Measurements from ENCODE around the gene CADPS2. TPM values are rescaled to one million over a fixed set of nuclear protein-coding genes. Genes with fewer than 3 reads are reported as not detected.

The CADPS2 gene
- total and polyA plus RNA-seq, 2 donors (not counting 1 experiment from before 2014, with no cell fraction given) = not detected

- Mint-ChIP-seq H3K9me3 (ENCODE audit: insufficient read depth) (no peaks in the 10 kb centered on the region), H3K27ac (no peak overlapping the region), H3K27me3 (no peaks in the 10 kb centered on the region), H3K4me3 (no peak overlapping the region), H3K4me1 (no peaks in the 10 kb centered on the region)
- TF ChIP-seq, protein P1, sequence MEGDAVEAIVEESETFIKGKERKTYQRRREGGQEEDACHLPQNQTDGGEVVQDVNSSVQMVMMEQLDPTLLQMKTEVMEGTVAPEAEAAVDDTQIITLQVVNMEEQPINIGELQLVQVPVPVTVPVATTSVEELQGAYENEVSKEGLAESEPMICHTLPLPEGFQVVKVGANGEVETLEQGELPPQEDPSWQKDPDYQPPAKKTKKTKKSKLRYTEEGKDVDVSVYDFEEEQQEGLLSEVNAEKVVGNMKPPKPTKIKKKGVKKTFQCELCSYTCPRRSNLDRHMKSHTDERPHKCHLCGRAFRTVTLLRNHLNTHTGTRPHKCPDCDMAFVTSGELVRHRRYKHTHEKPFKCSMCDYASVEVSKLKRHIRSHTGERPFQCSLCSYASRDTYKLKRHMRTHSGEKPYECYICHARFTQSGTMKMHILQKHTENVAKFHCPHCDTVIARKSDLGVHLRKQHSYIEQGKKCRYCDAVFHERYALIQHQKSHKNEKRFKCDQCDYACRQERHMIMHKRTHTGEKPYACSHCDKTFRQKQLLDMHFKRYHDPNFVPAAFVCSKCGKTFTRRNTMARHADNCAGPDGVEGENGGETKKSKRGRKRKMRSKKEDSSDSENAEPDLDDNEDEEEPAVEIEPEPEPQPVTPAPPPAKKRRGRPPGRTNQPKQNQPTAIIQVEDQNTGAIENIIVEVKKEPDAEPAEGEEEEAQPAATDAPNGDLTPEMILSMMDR (IDR thresholded peaks at IDR 0.05) = no peak
- no peak for TF ChIP-seq EZH2 (IDR thresholded peaks at IDR 0.05; ENCODE audit: borderline replicate concordance, insufficient read depth, low read depth, low read length, poor library complexity, severe bottlenecking)
- H3K9me3 ChIP-seq (ENCODE audit: control extremely low read depth in 1 of 3, control insufficient read depth in 2 of 3, insufficient read depth in 1 of 3, low read length in 2 of 3) = no peaks in the 10 kb centered on the region
- H3K4me3 ChIP-seq (ENCODE audit: control extremely low read depth in 1 of 5, extremely low read depth in 1 of 5, insufficient read depth in 1 of 5, low read depth in 2 of 5, low read length in 4 of 5) = no peak overlapping the region
- DNase-seq = no peak
- no peak overlapping the region for H3K27ac ChIP-seq (ENCODE audit: low read length in 2 of 2)
- ATAC-seq (ENCODE audit: low read depth) = no peak
- H3K79me2 ChIP-seq (ENCODE audit: control insufficient read depth, insufficient read depth, low read length) = no peaks in the 10 kb centered on the region
- H3K4me1 ChIP-seq (ENCODE audit: control insufficient read depth in 2 of 2, insufficient read depth in 2 of 2, low read length in 2 of 2) = no peaks in the 10 kb centered on the region
- no peak overlapping the region for H3K9ac ChIP-seq (ENCODE audit: low read length)
- WGBS (ENCODE audit: insufficient coverage) = no CpG with 5 or more reads among the region's 2 CpGs
- no peak overlapping the region for H3K4me2 ChIP-seq (replicated peaks; ENCODE audit: low read depth, low read length, poor library complexity, severe bottlenecking)
- POLR2A ChIA-PET = no interaction called here
- no peaks in the 10 kb centered on the region for H3K27me3 ChIP-seq (replicated peaks in 1 of 4; ENCODE audit: control extremely low read depth in 1 of 4, control insufficient read depth in 3 of 4, insufficient read depth in 4 of 4, low read length in 3 of 4)
- no peaks in the 10 kb centered on the region for H3K36me3 ChIP-seq (replicated peaks in 1 of 2; ENCODE audit: control extremely low read depth in 1 of 2, control insufficient read depth in 1 of 2, extremely low read depth in 1 of 2, insufficient read depth in 2 of 2, low read length in 1 of 2)
- H2AFZ ChIP-seq (ENCODE audit: insufficient read depth, low read depth, low read length, poor library complexity, severe bottlenecking) = no peak overlapping the region
- no peaks in the 10 kb centered on the region for H4K20me1 ChIP-seq (ENCODE audit: control insufficient read depth, insufficient read depth, low read length, poor library complexity, severe bottlenecking)
- intact Hi-C loops (cut with micrococcal nuclease) = no loop called here
- CTCF ChIA-PET = no interaction called here
Observed at GRCh38 chr7:122273117-122273516, 613.1 kb downstream of the CADPS2 start.

- H3K9me3 ChIP-seq (ENCODE audit: control extremely low read depth in 1 of 3, control insufficient read depth in 2 of 3, insufficient read depth in 1 of 3, low read length in 2 of 3) = no peaks in the 10 kb centered on the region
- DNase-seq (no peak), ATAC-seq (ENCODE audit: low read depth) (no peak)
- H2AFZ ChIP-seq (ENCODE audit: insufficient read depth, low read depth, low read length, poor library complexity, severe bottlenecking) = no peak overlapping the region
- H4K20me1 ChIP-seq (ENCODE audit: control insufficient read depth, insufficient read depth, low read length, poor library complexity, severe bottlenecking) = no peaks in the 10 kb centered on the region
- POLR2A ChIA-PET = no interaction called here
- Mint-ChIP-seq H3K27me3 (no peaks in the 10 kb centered on the region), H3K9me3 (ENCODE audit: insufficient read depth) (no peaks in the 10 kb centered on the region), H3K27ac (no peak overlapping the region), H3K4me1 (no peaks in the 10 kb centered on the region), H3K4me3 (no peak overlapping the region)
- no peaks in the 10 kb centered on the region for H3K27me3 ChIP-seq (replicated peaks in 1 of 4; ENCODE audit: control extremely low read depth in 1 of 4, control insufficient read depth in 3 of 4, insufficient read depth in 4 of 4, low read length in 3 of 4)
- WGBS (ENCODE audit: insufficient coverage) = no CpG with 5 or more reads among the region's 1 CpG
- CTCF ChIA-PET = interaction anchor here (0.6 kb wide), 1 partner anchor 56 kb away, joined by 3 read pairs; no protein-coding TSS in a partner anchor
- no peaks in the 10 kb centered on the region for H3K79me2 ChIP-seq (ENCODE audit: control insufficient read depth, insufficient read depth, low read length)
- no peak overlapping the region for H3K27ac ChIP-seq (ENCODE audit: low read length in 2 of 2)
- H3K4me3 ChIP-seq (ENCODE audit: control extremely low read depth in 1 of 5, extremely low read depth in 1 of 5, insufficient read depth in 1 of 5, low read depth in 2 of 5, low read length in 4 of 5) = no peak overlapping the region
- intact Hi-C loops (cut with micrococcal nuclease) = no loop called here
- no peaks in the 10 kb centered on the region for H3K36me3 ChIP-seq (replicated peaks in 1 of 2; ENCODE audit: control extremely low read depth in 1 of 2, control insufficient read depth in 1 of 2, extremely low read depth in 1 of 2, insufficient read depth in 2 of 2, low read length in 1 of 2)
- no peak overlapping the region for H3K4me2 ChIP-seq (replicated peaks; ENCODE audit: low read depth, low read length, poor library complexity, severe bottlenecking)
- no peak overlapping the region for H3K9ac ChIP-seq (ENCODE audit: low read length)
- TF ChIP-seq EZH2 (IDR thresholded peaks at IDR 0.05; ENCODE audit: borderline replicate concordance, insufficient read depth, low read depth, low read length, poor library complexity, severe bottlenecking) = no peak
- H3K4me1 ChIP-seq (ENCODE audit: control insufficient read depth in 2 of 2, insufficient read depth in 2 of 2, low read length in 2 of 2) = no peaks in the 10 kb centered on the region
Observed at GRCh38 chr7:122269241-122269640, 617.0 kb downstream of the CADPS2 start.

Small RNA genes lying within 50 kb of the gene (small RNA-seq; reads per million reads assigned to genes)
- gene AC006463.1 (ENCODE audit: insufficient read length, low read depth, low replicate concordance) = not detected

Other genes with a start within 250 kb of the CADPS2 start
- gene RNF133, start 187.3 kb downstream of the CADPS2 start, total RNA-seq = not detected in 2 replicates
- gene RNF133, start 187.3 kb downstream of the CADPS2 start, polyA plus RNA-seq = not detected in 2 replicates
- not detected in 2 replicates for gene RNF148, start 183.5 kb downstream of the CADPS2 start, total RNA-seq
- not detected in 2 replicates for gene RNF148, start 183.5 kb downstream of the CADPS2 start, polyA plus RNA-seq
- gene TAS2R16, start 109.2 kb upstream of the CADPS2 start, total RNA-seq = not detected in 2 replicates
- not detected in 2 replicates for gene TAS2R16, start 109.2 kb upstream of the CADPS2 start, polyA plus RNA-seq